Bronchial epithelial cell (primary cell): ENCODE data around the gene DIPK1C. TPM values are rescaled to one million over a fixed set of nuclear protein-coding genes. Genes with fewer than 3 reads are reported as not detected.

Source experiments
- DNase-seq: peaks from one replicate; pipeline ENCODE4 v3.0.0-alpha.2; 2010; ENCODE audit warnings: low read depth
- FAIRE-seq: peaks from 2 replicates; lab custom pipeline; 2011; peaks lifted over from hg19 to GRCh38; lab: Jason Lieb, UNC
- H3K27me3 ChIP-seq: 2 replicates; pipeline ENCODE4 v1.5.1; 2011; ENCODE audit warnings: low read length; ENCODE audit not compliant: control insufficient read depth, insufficient read depth
- H3K36me3 ChIP-seq: 2 replicates; pipeline ENCODE4 v1.5.1; 2011; ENCODE audit warnings: low read length; ENCODE audit not compliant: control insufficient read depth, insufficient read depth
- H3K4me3 ChIP-seq: 2 replicates; pipeline ENCODE4 v1.5.1; 2011; ENCODE audit warnings: mild to moderate bottlenecking, low read depth, low read length, control low read depth
- CTCF ChIP-seq: IDR thresholded peaks from 2 replicates; pipeline ENCODE4 v1.5.1; 2011; ENCODE audit warnings: mild to moderate bottlenecking, moderate library complexity, low read length, control low read depth, inconsistent platforms; ENCODE audit not compliant: insufficient read depth, severe bottlenecking
- total RNA-seq: library from RNA; depleted of rRNA; stranded (reverse); fragments of >200 nt; gene quantifications from 2 replicates; pipeline ENCODE4 v1.2.1, GENCODE V29; 2014

The DIPK1C gene
- total RNA-seq, 1 donor from 2014 or later = not detected

- no peak for FAIRE-seq
- H3K4me3 ChIP-seq = peak overlapping the region; percentile 16
- no peak for TF ChIP-seq CTCF
Observed at GRCh38 chr18:74500372-74500771, 43.3 kb upstream of the DIPK1C start.

GRCh38 chr18:74499633-74500032, 42.5 kb upstream of the DIPK1C start:
- DNase-seq (peak; percentile 72), FAIRE-seq (no peak)
- Histone ChIP-seq H3K4me3 (peak overlapping the region; percentile 35), H3K27me3 (no peaks in the 10 kb centered on the region), H3K36me3 (peaks cover 5% of the 10 kb centered on the region)
- no peak for TF ChIP-seq CTCF

More at GRCh38 chr18:74500372-74500771, 43.3 kb upstream of the DIPK1C start:
- DNase-seq = peak; percentile 6
- Histone ChIP-seq H3K36me3 (peaks cover 6% of the 10 kb centered on the region), H3K27me3 (no peaks in the 10 kb centered on the region)

GRCh38 chr18:74498712-74499627, 41.9 kb upstream of the DIPK1C start:
- no peak for TF ChIP-seq CTCF
- Histone ChIP-seq H3K36me3 (peaks cover 2% of the 10 kb centered on the region), H3K27me3 (no peaks in the 10 kb centered on the region), H3K4me3 (peak overlapping the region; percentile 35)
- peak; percentile 39 for DNase-seq
- FAIRE-seq = peak; percentile 32

GRCh38 chr18:74497778-74498177, 40.7 kb upstream of the DIPK1C start:
- Histone ChIP-seq H3K27me3 (no peaks in the 10 kb centered on the region), H3K4me3 (no peak overlapping the region), H3K36me3 (peaks cover 2% of the 10 kb centered on the region)
- FAIRE-seq (no peak), DNase-seq (no peak)
- no peak for TF ChIP-seq CTCF

GRCh38 chr18:74497324-74497676, 40.2 kb upstream of the DIPK1C start:
- TF ChIP-seq CTCF = no peak

More at GRCh38 chr18:74497324-74497676, 40.2 kb upstream of the DIPK1C start:
- Histone ChIP-seq H3K4me3 (peak overlapping the region; percentile 96), H3K27me3 (no peaks in the 10 kb centered on the region), H3K36me3 (no peaks in the 10 kb centered on the region)
- no peak for FAIRE-seq
- DNase-seq = peak; percentile 13
